GM12878 (cell line): Measurements from ENCODE around the gene CFAP157. TPM values are rescaled to one million over a fixed set of nuclear protein-coding genes. Genes with fewer than 3 reads are reported as not detected.
A peak's percentile ranks its signal among the peaks of the same experiment; 100 is the strongest.

Source experiments
- BHLHE40 ChIP-seq, 2 experiments: fragments of 450-650 bp in 1 of 2; IDR thresholded peaks; 2 replicates each; pipeline ENCODE4 v1.6.1; 2011 to 2017; ENCODE audit warnings: low read depth in 2 of 2, borderline replicate concordance in 1 of 2, improper control_type of control experiment in 1 of 2, low read length in 1 of 2, mild to moderate bottlenecking in 1 of 2
- CBX5 ChIP-seq: sonication (generic); IDR thresholded peaks from 2 replicates; pipeline ENCODE4 v1.6.1; 2016; ENCODE audit warnings: low read depth, moderate library complexity, mild to moderate bottlenecking, inconsistent platforms
- ESRRA ChIP-seq: IDR thresholded peaks from 2 replicates; pipeline ENCODE4 v1.6.1; 2012; ENCODE audit warnings: mild to moderate bottlenecking, low read length, improper control_type of control experiment
- FOXM1 ChIP-seq: IDR thresholded peaks from 2 replicates; pipeline ENCODE4 v1.6.1; 2012; ENCODE audit warnings: low read depth, mild to moderate bottlenecking, inconsistent platforms, low read length, moderate library complexity
- KLF5 ChIP-seq: fragments of 450-650 bp; IDR thresholded peaks from 2 replicates; pipeline ENCODE4 v1.6.1; 2014; ENCODE audit warnings: mild to moderate bottlenecking; ENCODE audit not compliant: partially characterized antibody
- MXI1 ChIP-seq: fragments of 150-350 bp; IDR thresholded peaks from 2 replicates; pipeline ENCODE4 v1.6.1; 2011; ENCODE audit warnings: low read depth, mild to moderate bottlenecking, inconsistent platforms, low read length, improper control_type of control experiment
- NRF1 ChIP-seq: conservative IDR thresholded peaks from 2 replicates; pipeline ENCODE4 v1.6.1; 2011; ENCODE audit warnings: mild to moderate bottlenecking, low read depth, low read length, improper control_type of control experiment
- POLR2A ChIP-seq: IDR thresholded peaks from 2 replicates; pipeline ENCODE4 v1.6.1; 2011; ENCODE audit warnings: low read depth, mild to moderate bottlenecking, low read length
- RFX5 ChIP-seq: IDR thresholded peaks from 2 replicates; pipeline ENCODE4 v1.6.1; 2011; ENCODE audit warnings: low read depth, low read length, improper control_type of control experiment
- RUNX3 ChIP-seq: IDR thresholded peaks from 2 replicates; pipeline ENCODE4 v1.6.1; 2012; ENCODE audit warnings: low read length, inconsistent platforms
- TARDBP ChIP-seq: IDR thresholded peaks from 2 replicates; pipeline ENCODE4 v1.6.1; 2016; ENCODE audit warnings: borderline replicate concordance
- polyA plus RNA-seq, 11 experiments: library from polyadenylated mRNA; depleted of rRNA in 4 of 11; unstranded in 6 of 11; stranded (reverse) in 5 of 11; fragments of >200 nt; fragmentation: Nextera tagmentation in 4 of 11; fragmentation: Illumina TruSeq in 1 of 11; extraction: Ambion mirVana in 4 of 11; extraction: Trizol in 1 of 11; gene quantifications; 1 replicate in 1 of 11; 2 replicates in 10 of 11; pipeline versions ENCODE4 v1.2.1 to v1.2.3, GENCODE V29; 2011 to 2016; ENCODE audit warnings: inconsistent platforms in 2 of 11, missing spikeins in 2 of 11, low read depth in 1 of 11
- total RNA-seq, 4 experiments: library from RNA; depleted of rRNA in 3 of 4; stranded (reverse); fragments of >200 nt in 3 of 4; fragmentation: Illumina TruSeq in 1 of 4; extraction: Trizol in 1 of 4; gene quantifications; 2 replicates each; pipeline versions ENCODE4 v1.2.1 to v1.2.3, GENCODE V29; 2013 to 2021
- TF ChIP-seq, protein P1 (sequence below): IDR thresholded peaks from 2 replicates; pipeline ENCODE4 v1.6.1; 2012; ENCODE audit warnings: mild to moderate bottlenecking, low read depth, low read length
- TF ChIP-seq, protein P2 (sequence below): fragments of 450-650 bp; IDR thresholded peaks from 2 replicates; pipeline ENCODE4 v1.6.1; 2017; ENCODE audit warnings: mild to moderate bottlenecking, moderate library complexity
- TF ChIP-seq, protein P3 (sequence below): IDR thresholded peaks from 2 replicates; pipeline ENCODE4 v1.6.1; 2011; ENCODE audit warnings: low read depth, low read length, improper control_type of control experiment, borderline replicate concordance
- TF ChIP-seq, protein P4 (sequence below): fragments of 450-650 bp; IDR thresholded peaks from 2 replicates; pipeline ENCODE4 v1.6.1; 2018; ENCODE audit warnings: mild to moderate bottlenecking, low read depth, moderate library complexity; ENCODE audit not compliant: partially characterized antibody
- TF ChIP-seq, protein P5 (sequence below): fragments of 150-350 bp; IDR thresholded peaks from 2 replicates; pipeline ENCODE4 v1.6.1; 2014; ENCODE audit warnings: mild to moderate bottlenecking, low read depth, low read length

The CFAP157 gene
- total and polyA plus RNA-seq, 10 of the 15 experiments (the other 5 are each of a cell fraction or from before 2014, with no cell fraction given): 0.08 to 0.72 TPM; not detected in 8

DNA sequence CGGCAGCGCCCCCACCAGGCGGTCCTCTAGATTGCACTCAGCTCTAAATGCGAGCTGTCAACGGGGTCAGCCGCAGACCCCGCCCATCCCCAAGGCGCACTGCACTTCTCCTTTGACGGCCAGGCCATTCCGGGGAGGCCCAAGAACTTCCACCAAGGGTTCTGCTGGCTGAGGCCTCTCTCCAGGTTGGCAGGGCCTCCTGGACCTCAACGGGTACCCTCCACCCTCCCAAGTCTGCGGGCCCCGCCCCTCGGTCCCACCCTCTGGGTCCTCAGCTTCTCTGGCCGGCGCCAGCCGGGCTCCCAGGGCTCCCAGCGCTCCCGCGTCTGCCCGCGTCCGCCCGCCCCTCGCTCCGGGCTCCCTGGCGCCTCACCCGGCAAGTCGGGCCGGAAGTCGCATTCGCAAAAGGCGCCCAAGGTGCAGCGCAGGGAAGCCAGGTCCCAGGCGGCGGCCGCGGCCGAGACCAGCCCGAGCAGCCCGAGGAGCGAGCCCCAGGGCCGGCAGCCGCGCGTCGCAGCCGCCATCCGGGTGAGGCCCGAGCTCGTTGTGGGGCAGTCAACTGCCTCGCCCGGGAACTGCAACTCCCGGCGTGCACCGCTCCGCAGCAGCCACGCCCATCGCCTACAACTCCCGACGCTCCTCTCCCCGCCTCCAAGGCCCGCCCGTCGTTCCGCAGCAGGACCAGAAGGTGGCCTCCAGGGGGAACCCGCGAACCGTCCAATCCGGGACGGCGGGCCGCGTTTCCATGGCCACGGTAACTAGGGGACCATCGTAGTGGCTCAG lies 28.1 kb downstream of the CFAP157 start, which contains the start of gene TOR2A (continued):
- TF ChIP-seq, protein P1, sequence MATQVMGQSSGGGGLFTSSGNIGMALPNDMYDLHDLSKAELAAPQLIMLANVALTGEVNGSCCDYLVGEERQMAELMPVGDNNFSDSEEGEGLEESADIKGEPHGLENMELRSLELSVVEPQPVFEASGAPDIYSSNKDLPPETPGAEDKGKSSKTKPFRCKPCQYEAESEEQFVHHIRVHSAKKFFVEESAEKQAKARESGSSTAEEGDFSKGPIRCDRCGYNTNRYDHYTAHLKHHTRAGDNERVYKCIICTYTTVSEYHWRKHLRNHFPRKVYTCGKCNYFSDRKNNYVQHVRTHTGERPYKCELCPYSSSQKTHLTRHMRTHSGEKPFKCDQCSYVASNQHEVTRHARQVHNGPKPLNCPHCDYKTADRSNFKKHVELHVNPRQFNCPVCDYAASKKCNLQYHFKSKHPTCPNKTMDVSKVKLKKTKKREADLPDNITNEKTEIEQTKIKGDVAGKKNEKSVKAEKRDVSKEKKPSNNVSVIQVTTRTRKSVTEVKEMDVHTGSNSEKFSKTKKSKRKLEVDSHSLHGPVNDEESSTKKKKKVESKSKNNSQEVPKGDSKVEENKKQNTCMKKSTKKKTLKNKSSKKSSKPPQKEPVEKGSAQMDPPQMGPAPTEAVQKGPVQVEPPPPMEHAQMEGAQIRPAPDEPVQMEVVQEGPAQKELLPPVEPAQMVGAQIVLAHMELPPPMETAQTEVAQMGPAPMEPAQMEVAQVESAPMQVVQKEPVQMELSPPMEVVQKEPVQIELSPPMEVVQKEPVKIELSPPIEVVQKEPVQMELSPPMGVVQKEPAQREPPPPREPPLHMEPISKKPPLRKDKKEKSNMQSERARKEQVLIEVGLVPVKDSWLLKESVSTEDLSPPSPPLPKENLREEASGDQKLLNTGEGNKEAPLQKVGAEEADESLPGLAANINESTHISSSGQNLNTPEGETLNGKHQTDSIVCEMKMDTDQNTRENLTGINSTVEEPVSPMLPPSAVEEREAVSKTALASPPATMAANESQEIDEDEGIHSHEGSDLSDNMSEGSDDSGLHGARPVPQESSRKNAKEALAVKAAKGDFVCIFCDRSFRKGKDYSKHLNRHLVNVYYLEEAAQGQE: no peak
- peak; percentile 66; a peak in 3 of 4 replicates for TF ChIP-seq BHLHE40 (IDR thresholded peaks at IDR 0.05; ENCODE audit: borderline replicate concordance in 1 of 2, low read depth in 2 of 2, low read length in 1 of 2)
- peak; percentile 80 for TF ChIP-seq FOXM1
- no peak for TF ChIP-seq KLF5
- peak; percentile 98 for TF ChIP-seq MXI1
- TF ChIP-seq, protein P2, sequence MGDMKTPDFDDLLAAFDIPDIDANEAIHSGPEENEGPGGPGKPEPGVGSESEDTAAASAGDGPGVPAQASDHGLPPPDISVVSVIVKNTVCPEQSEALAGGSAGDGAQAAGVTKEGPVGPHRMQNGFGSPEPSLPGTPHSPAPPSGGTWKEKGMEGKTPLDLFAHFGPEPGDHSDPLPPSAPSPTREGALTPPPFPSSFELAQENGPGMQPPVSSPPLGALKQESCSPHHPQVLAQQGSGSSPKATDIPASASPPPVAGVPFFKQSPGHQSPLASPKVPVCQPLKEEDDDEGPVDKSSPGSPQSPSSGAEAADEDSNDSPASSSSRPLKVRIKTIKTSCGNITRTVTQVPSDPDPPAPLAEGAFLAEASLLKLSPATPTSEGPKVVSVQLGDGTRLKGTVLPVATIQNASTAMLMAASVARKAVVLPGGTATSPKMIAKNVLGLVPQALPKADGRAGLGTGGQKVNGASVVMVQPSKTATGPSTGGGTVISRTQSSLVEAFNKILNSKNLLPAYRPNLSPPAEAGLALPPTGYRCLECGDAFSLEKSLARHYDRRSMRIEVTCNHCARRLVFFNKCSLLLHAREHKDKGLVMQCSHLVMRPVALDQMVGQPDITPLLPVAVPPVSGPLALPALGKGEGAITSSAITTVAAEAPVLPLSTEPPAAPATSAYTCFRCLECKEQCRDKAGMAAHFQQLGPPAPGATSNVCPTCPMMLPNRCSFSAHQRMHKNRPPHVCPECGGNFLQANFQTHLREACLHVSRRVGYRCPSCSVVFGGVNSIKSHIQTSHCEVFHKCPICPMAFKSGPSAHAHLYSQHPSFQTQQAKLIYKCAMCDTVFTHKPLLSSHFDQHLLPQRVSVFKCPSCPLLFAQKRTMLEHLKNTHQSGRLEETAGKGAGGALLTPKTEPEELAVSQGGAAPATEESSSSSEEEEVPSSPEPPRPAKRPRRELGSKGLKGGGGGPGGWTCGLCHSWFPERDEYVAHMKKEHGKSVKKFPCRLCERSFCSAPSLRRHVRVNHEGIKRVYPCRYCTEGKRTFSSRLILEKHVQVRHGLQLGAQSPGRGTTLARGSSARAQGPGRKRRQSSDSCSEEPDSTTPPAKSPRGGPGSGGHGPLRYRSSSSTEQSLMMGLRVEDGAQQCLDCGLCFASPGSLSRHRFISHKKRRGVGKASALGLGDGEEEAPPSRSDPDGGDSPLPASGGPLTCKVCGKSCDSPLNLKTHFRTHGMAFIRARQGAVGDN: peak; percentile 58; the same call in 1 of the 2 replicates
- TF ChIP-seq, protein P3, sequence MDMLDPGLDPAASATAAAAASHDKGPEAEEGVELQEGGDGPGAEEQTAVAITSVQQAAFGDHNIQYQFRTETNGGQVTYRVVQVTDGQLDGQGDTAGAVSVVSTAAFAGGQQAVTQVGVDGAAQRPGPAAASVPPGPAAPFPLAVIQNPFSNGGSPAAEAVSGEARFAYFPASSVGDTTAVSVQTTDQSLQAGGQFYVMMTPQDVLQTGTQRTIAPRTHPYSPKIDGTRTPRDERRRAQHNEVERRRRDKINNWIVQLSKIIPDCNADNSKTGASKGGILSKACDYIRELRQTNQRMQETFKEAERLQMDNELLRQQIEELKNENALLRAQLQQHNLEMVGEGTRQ: no peak
- TF ChIP-seq RUNX3: peak; percentile 45
- TF ChIP-seq, protein P4, sequence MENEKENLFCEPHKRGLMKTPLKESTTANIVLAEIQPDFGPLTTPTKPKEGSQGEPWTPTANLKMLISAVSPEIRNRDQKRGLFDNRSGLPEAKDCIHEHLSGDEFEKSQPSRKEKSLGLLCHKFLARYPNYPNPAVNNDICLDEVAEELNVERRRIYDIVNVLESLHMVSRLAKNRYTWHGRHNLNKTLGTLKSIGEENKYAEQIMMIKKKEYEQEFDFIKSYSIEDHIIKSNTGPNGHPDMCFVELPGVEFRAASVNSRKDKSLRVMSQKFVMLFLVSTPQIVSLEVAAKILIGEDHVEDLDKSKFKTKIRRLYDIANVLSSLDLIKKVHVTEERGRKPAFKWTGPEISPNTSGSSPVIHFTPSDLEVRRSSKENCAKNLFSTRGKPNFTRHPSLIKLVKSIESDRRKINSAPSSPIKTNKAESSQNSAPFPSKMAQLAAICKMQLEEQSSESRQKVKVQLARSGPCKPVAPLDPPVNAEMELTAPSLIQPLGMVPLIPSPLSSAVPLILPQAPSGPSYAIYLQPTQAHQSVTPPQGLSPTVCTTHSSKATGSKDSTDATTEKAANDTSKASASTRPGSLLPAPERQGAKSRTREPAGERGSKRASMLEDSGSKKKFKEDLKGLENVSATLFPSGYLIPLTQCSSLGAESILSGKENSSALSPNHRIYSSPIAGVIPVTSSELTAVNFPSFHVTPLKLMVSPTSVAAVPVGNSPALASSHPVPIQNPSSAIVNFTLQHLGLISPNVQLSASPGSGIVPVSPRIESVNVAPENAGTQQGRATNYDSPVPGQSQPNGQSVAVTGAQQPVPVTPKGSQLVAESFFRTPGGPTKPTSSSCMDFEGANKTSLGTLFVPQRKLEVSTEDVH: no peak
- TF ChIP-seq NRF1: no peak
- TF ChIP-seq POLR2A: peak; percentile 93
- no peak for TF ChIP-seq CBX5
- TF ChIP-seq RFX5: peak; percentile 95
- TF ChIP-seq TARDBP: peak; percentile 88
- TF ChIP-seq, protein P5, sequence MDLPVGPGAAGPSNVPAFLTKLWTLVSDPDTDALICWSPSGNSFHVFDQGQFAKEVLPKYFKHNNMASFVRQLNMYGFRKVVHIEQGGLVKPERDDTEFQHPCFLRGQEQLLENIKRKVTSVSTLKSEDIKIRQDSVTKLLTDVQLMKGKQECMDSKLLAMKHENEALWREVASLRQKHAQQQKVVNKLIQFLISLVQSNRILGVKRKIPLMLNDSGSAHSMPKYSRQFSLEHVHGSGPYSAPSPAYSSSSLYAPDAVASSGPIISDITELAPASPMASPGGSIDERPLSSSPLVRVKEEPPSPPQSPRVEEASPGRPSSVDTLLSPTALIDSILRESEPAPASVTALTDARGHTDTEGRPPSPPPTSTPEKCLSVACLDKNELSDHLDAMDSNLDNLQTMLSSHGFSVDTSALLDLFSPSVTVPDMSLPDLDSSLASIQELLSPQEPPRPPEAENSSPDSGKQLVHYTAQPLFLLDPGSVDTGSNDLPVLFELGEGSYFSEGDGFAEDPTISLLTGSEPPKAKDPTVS: peak; percentile 34; the same call in 1 of the 2 replicates
- TF ChIP-seq ESRRA: peak; percentile 88
